GM18861 (cell line): ENCODE measurements around the gene TXNL4A.

Source experiments
- ATAC-seq: cut with Tn5 transposase; IDR thresholded peaks from one replicate; pipeline ENCODE4 v1.9.1; 2021; ENCODE audit not compliant: unreplicated experiment

Gene TXNL4A

DNA sequence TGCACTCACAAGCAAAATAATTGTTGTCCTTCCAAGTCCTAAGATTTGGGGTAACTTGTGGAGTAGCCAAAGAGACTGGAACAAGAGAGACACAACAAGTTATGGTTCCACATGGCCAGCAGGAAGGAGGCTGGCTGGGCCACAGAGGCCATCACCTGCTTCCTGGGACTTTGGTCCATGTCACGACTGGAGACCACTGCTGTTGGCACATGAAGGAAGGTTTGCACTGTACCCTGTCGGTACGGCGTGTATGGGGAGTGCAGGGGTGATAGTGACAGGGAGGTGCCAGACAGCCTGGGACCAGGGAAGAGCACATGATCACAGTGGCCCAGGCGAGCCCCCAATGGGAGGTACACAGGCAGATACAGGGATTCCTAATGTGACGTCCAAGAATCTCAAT is 52.4 kb downstream of the TXNL4A start:
- no peak for ATAC-seq

DNA sequence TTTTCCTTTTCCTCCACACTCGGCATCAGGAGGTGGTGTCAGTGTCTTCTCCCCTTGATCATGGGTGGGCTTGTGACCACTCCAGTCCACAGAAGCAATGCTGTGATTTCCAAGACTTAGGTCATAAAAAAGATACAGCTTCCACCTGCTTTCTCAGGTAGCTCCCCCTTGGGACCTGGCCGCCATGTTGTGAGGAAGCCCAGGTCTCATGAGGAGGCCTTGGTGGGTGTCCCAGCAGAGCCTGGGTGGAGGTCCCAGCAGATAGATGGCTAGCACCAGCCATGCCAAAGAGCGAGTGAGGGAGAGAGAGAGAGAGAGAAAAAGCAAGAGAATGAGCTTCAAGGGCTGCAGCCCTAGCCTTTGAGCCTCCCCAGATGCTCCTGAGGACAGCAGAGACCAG is 52.9 kb downstream of the TXNL4A start:
- no peak for ATAC-seq

DNA sequence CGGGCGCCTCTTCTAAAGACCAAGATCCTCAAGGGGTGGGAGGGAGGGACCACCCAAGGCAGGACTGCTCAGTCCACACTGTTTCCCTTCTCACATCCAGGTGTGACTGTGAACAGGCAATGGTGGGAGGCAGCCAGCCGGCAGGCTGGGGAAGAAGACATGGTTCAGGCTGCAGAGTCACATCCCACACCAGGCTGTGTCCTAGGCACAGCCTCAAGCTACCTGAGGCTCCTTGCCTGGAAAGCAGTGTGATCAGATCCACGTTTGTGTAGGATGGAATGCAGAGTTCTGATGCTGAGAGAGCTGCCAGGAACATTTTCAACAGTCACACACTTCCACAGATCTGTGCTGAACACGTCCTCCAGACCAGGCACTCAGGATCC is 53.3 kb downstream of the TXNL4A start:
- no peak for ATAC-seq

DNA sequence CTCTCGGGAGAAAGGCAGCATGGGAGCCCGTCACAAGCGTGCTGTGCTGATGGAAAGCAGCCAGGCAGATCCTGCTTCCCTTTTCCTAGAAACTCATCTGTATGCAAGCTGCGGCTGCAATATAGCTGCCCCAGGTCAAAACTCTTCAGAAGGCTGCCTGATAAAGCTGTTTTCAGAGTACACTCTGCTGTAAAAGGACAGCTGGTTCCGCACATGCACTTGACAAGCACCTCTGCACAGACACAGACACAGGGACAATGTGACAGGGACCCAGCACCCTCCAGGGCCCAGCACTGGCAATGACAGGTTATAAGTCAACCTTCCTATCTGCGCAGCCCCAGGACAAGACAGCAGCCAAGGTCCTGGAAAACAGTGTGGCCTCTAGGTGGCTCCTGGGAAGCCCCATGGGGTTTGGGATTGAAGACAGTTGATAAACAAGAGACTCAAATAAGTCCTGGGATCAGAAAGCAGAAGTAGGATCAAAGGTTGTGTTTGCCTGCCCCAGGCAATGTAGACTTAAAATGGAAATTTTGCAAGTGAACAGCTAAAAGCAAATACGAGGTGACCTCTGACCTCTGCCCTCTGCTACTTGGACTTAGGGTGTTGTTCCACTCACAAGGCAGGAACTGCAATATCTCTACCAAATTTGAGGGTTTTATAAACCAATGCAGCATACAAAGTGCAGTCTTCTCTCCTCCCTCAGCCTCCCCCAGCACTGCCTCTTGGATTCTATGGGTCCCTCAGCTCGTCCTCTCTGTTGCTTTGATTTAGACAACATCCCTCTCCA is 53.9 kb downstream of the TXNL4A start:
- no peak for ATAC-seq

GRCh38 chr18:79933765-79934164 is 54.6 kb downstream of the TXNL4A start:
- ATAC-seq, result no peak

DNA sequence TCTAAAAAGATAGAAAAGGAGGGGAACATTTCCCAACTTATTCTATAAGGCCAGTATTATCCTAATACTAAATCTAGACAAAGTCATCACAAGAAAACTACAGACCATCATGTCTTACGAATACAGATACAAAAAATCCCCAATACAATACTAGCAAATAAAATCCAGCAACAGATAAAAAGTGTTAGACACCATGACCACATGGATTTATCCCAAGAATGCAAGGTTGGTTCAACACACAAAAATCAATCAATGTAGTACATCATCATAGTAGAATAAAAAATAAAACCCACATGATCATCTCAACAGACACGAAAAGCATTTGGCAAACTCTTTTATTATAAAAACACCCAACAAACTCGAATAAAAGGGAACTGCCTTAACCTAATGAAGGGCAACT is 55.5 kb downstream of the TXNL4A start:
- ATAC-seq, result no peak

DNA sequence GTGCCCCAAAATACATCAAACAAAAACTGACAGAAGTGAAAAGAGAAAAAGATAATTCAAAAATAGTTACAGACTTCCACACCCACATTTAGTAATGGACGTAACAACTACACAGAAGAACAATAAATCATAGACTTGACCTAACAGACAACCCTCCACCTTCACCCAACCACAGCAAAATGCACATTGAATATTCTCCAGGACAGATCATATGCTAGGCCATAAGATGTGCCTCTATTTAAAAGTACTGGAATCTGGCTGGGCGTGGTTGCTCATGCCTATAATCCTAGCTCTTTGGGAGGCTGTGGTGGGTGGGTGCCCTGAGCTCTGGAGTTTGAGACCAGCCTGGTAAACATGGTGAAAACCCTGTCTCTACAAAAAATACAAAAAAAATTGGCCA is 56.9 kb downstream of the TXNL4A start:
- no peak for ATAC-seq

- no peak for ATAC-seq
These were observed 58.2 kb downstream of the TXNL4A start for GRCh38 chr18:79930020-79930642.

DNA sequence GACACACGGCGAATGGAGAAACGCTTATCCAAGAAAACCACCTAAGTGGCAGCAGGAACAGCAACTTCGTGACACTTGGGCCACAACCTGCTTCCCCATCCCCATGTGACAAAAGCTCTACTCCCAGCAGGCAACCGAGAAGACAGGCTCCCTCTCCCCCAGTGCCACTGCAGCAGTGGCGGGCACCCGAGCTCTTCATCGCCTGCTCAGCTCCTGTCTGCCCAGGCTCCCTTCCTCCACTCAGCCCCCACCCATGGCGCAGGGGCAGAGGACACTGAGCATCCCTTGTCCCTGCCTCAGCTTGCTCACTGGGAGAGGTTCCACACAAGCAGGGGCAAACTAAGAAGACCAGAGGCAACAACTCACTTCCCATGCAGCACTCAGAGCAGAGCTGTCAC is 59.8 kb downstream of the TXNL4A start:
- ATAC-seq, result no peak

GRCh38 chr18:79927607-79928562 is 60.5 kb downstream of the TXNL4A start:
- no peak for ATAC-seq

GRCh38 chr18:79926715-79927606 is 61.4 kb downstream of the TXNL4A start:
- ATAC-seq, result no peak

GRCh38 chr18:79926306-79926705 is 62.1 kb downstream of the TXNL4A start:
- ATAC-seq, result no peak

- ATAC-seq, result no peak
These were observed 63.3 kb downstream of the TXNL4A start for GRCh38 chr18:79924814-79925731.

- no peak for ATAC-seq
These were observed 64.3 kb downstream of the TXNL4A start for GRCh38 chr18:79923896-79924585.

DNA sequence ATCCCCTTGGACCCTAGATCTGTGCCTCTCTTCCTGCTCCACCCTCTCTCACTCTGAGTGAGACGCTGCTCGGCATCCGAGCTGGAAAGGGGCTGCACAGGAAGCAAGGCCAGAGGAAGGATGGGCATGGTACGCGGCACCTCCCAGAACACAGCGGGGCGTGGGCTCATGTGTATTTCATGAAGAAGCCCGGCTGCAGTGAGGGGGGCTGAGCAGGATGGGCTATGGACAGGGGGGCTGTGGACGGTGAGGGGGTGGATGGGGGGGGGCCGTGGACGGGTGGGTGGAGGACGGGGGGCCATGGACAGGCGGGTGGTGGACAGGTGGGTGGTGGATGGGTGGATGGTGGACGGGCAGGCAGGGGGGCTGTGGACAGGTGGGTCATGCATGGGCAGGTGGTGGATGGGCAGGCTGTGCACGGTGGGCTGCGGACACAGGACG is 65.4 kb downstream of the TXNL4A start:
- no peak for ATAC-seq

DNA sequence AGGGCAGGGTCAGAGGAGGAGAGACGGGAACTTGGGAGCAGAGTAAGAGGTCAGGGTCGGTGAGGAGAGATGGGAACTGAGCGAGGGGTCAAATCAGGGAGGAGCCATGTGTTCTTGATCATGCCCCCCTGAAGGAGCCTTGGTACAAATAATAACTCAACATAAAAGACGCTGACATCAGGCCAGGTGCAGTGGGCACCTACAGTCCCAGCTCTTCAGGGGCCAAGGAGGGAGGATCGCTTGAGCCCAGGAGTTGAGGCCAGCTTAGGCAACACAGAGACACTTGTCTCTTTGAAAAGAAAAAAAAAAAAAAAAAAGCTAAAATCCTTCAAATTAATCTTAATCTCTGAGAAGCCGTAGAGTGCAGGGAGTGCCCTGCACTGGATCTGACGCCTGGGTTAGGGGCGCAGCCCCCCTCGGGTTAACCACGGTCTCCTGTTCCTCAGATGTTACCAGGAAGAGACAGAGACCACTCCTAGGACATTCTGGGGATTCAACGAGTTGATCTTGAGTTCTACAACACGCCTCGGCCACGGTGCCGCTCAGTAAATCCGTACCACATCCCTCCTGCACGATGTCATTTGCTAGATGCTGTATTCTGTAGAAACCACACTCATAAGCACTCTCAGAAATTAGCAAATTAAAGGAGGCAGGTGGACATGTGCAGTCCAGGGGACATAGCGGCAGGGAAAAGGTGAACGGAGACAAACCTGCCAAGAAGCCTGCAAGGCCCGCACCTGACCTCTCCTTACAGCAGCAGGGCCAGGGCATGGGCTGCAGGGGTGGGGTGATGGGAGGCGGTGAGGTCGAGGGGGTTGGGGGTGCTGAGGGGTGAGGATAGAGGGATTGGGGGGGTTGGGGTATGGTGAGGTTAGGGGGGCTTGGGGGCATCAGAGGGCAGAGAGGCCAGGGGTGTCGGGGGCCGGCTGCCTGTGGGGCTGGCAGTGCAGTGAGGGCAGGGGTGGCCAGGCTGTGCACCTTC is 66.1 kb downstream of the TXNL4A start:
- no peak for ATAC-seq
